ENCODE measurements around the gene KEAP1. TPM values are rescaled to one million over a fixed set of nuclear protein-coding genes. Genes with fewer than 3 reads are reported as not detected.

KEAP1 gene
- total and polyA plus RNA-seq, 4 experiments from 2014 or later = 35.7 to 60.1 (median 52.1) TPM

DNA sequence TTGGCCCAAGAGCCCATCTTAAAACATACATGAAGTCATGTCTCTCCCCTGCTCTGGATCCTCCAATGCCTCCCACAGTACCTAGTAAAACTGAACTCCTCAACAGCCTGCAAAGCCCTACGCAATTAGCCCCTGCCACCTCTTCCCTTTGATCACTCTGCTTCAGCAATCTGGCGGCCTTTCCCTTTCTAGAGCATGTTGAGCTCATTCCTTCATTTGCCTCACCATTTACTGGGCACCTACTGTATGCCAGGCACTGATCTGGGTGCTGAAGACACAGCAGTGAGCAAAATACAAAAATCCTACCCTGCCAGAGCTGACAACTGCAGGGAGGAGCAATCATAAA is 2.9 kb downstream of the KEAP1 start:
- ChIA-PET POLR2A (ENCODE audit: partially characterized antibody) (interaction anchor here (0.6 kb wide), 1 partner anchor 79 kb away, joined by 4 read pairs; no protein-coding TSS in a partner anchor), CTCF (ENCODE audit: partially characterized antibody) (interaction anchor here (0.6 to 2.2 kb wide), 6 partner anchors 8 to 241 kb away, joined by 3 to 10 read pairs (median 4); no protein-coding TSS in a partner anchor)
- peaks cover 20 to 48% (median 33%) of the 10 kb centered on the region in 4 donors for H3K4me1 Mint-ChIP-seq
- Histone ChIP-seq H3K4me3 (ENCODE audit: low read length in 2 of 2) (no peak overlapping the region), H3K4me1 (ENCODE audit: insufficient read depth, low read length) (peaks cover 41% of the 10 kb centered on the region), H3K27ac (ENCODE audit: low read depth, low read length) (no peak overlapping the region), H3K36me3 (ENCODE audit: insufficient read depth, low read length) (peaks cover 13% of the 10 kb centered on the region), H3K27me3 (ENCODE audit: insufficient read depth, low read length) (no peaks in the 10 kb centered on the region), H3K9me3 (ENCODE audit: control insufficient read depth in 1 of 2, low read length in 2 of 2) (no peaks in the 10 kb centered on the region)
- DNase-seq = no peak
- H3K9me3 Mint-ChIP-seq = peaks cover 0 to 1% (median 0%) of the 10 kb centered on the region in 8 donors
- H3K27me3 Mint-ChIP-seq = no peaks in the 10 kb centered on the region
- intact Hi-C loops (cut with micrococcal nuclease) = loop anchor here (10.0 kb wide), 1 partner anchor 205 kb away; the partner anchor contains the start of gene QTRT1
- peaks cover 8 to 31% of the 10 kb centered on the region in 2 donors for H3K36me3 Mint-ChIP-seq
- peak overlapping the region in 7 of 8 donors; percentile 43 to 89 (median 68) for H3K4me3 Mint-ChIP-seq
- H3K27ac Mint-ChIP-seq = peak overlapping the region in 6 of 7 donors; percentile 19 to 90 (median 64)

GRCh38 chr19:10499550-10500246 is 3.5 kb downstream of the KEAP1 start:
- intact Hi-C loops (cut with micrococcal nuclease) = loop anchor here (10.0 kb wide), 1 partner anchor 205 kb away; the partner anchor contains the start of gene QTRT1

GRCh38 chr19:10497371-10497770 is 5.8 kb downstream of the KEAP1 start:
- ChIA-PET CTCF (ENCODE audit: partially characterized antibody) (interaction anchor here (0.9 to 1.6 kb wide), 4 partner anchors 9 to 44 kb away, joined by 3 to 4 read pairs (median 3); no protein-coding TSS in a partner anchor), POLR2A (ENCODE audit: partially characterized antibody) (interaction anchor here (1.8 kb wide), 1 partner anchor 14 kb away, joined by 4 read pairs; no protein-coding TSS in a partner anchor)
- Mint-ChIP-seq H3K4me3 (no peak overlapping the region), H3K27me3 (no peaks in the 10 kb centered on the region), H3K4me1 (peaks cover 20 to 43% (median 31%) of the 10 kb centered on the region in 4 donors), H3K27ac (peak overlapping the region in 5 of 7 donors; percentile 8 to 79 (median 47)), H3K9me3 (no peaks in the 10 kb centered on the region), H3K36me3 (peaks cover 10 to 32% of the 10 kb centered on the region in 2 donors)
- Histone ChIP-seq H3K36me3 (ENCODE audit: insufficient read depth, low read length) (peaks cover 20% of the 10 kb centered on the region), H3K4me1 (ENCODE audit: insufficient read depth, low read length) (peaks cover 37% of the 10 kb centered on the region), H3K4me3 (ENCODE audit: low read length in 2 of 2) (no peak overlapping the region), H3K27ac (ENCODE audit: low read depth, low read length) (no peak overlapping the region), H3K9me3 (ENCODE audit: control insufficient read depth in 1 of 2, low read length in 2 of 2) (no peaks in the 10 kb centered on the region), H3K27me3 (ENCODE audit: insufficient read depth, low read length) (no peaks in the 10 kb centered on the region)
- DNase-seq = no peak
- intact Hi-C loops (cut with micrococcal nuclease) = no loop called here

More at GRCh38 chr19:10499550-10500246, 3.5 kb downstream of the KEAP1 start:
- H3K4me1 ChIP-seq (ENCODE audit: insufficient read depth, low read length) = peaks cover 41% of the 10 kb centered on the region
- H3K27me3 Mint-ChIP-seq = no peaks in the 10 kb centered on the region
- H3K27ac Mint-ChIP-seq = peak overlapping the region in 5 of 7 donors; percentile 3 to 90 (median 45)
- H3K36me3 ChIP-seq (ENCODE audit: insufficient read depth, low read length) = peaks cover 18% of the 10 kb centered on the region
- H3K4me3 Mint-ChIP-seq = peak overlapping the region in 5 of 8 donors; percentile 52 to 77 (median 68)
- ChIA-PET CTCF (ENCODE audit: partially characterized antibody) (interaction anchor here (0.6 to 2.2 kb wide), 6 partner anchors 8 to 240 kb away, joined by 3 to 10 read pairs (median 4); no protein-coding TSS in a partner anchor), POLR2A (ENCODE audit: partially characterized antibody) (no interaction called here)
- no peak overlapping the region for H3K27ac ChIP-seq (ENCODE audit: low read depth, low read length)
- peaks cover 0 to 1% (median 0%) of the 10 kb centered on the region in 8 donors for H3K9me3 Mint-ChIP-seq
- no peak for DNase-seq
- no peaks in the 10 kb centered on the region for H3K9me3 ChIP-seq (ENCODE audit: control insufficient read depth in 1 of 2, low read length in 2 of 2)
- H3K27me3 ChIP-seq (ENCODE audit: insufficient read depth, low read length) = no peaks in the 10 kb centered on the region
- H3K36me3 Mint-ChIP-seq = peaks cover 8 to 31% of the 10 kb centered on the region in 2 donors
- H3K4me1 Mint-ChIP-seq = peaks cover 20 to 48% (median 33%) of the 10 kb centered on the region in 4 donors
- H3K4me3 ChIP-seq (ENCODE audit: low read length in 2 of 2) = no peak overlapping the region

GRCh38 chr19:10491472-10492047 is 11.6 kb downstream of the KEAP1 start:
- Histone ChIP-seq H3K27me3 (ENCODE audit: insufficient read depth, low read length) (no peaks in the 10 kb centered on the region), H3K9me3 (ENCODE audit: control insufficient read depth in 1 of 2, low read length in 2 of 2) (no peaks in the 10 kb centered on the region), H3K4me3 (ENCODE audit: low read length in 2 of 2) (no peak overlapping the region), H3K27ac (ENCODE audit: low read depth, low read length) (no peak overlapping the region), H3K36me3 (ENCODE audit: insufficient read depth, low read length) (peaks cover 38% of the 10 kb centered on the region), H3K4me1 (ENCODE audit: insufficient read depth, low read length) (no peaks in the 10 kb centered on the region)
- Mint-ChIP-seq H3K27ac (peak overlapping the region in 1 of 7 donors; percentile 50), H3K4me3 (no peak overlapping the region), H3K9me3 (no peaks in the 10 kb centered on the region), H3K27me3 (no peaks in the 10 kb centered on the region), H3K36me3 (peaks cover 8 to 42% of the 10 kb centered on the region in 2 donors), H3K4me1 (peaks cover 5 to 10% (median 9%) of the 10 kb centered on the region in 4 donors)
- CTCF ChIA-PET (ENCODE audit: partially characterized antibody) = interaction anchor here (1.0 to 2.2 kb wide), 5 partner anchors 9 to 209 kb away, joined by 3 to 10 read pairs (median 3); partner anchors contain the start of gene QTRT1
- no peak for DNase-seq
- intact Hi-C loops (cut with micrococcal nuclease) = no loop called here
- POLR2A ChIA-PET (ENCODE audit: partially characterized antibody) = interaction anchor here (0.6 kb wide), 1 partner anchor 39 kb away, joined by 3 read pairs; no protein-coding TSS in a partner anchor

DNA sequence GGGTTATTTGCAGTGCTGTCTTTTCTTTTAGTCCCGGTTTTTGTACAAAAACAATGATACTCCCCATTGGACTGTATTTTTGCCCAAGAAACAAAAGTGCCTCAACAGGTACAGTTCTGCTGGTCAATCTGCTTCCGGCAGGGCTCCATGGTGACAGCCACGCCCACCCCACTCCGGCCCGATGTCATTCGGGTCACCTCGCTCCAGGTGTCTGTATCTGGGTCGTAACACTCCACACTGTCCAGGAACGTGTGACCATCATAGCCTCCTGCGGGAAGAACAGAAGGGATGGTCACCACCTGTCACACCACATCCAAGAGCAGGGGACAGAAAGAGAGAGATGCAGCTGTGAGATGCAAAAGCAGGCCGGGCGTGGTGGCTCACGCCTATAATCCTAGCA is 16.6 kb downstream of the KEAP1 start:
- intact Hi-C loops (cut with micrococcal nuclease) = no loop called here
- H3K36me3 ChIP-seq (ENCODE audit: insufficient read depth, low read length) = peaks cover 33% of the 10 kb centered on the region

DNA sequence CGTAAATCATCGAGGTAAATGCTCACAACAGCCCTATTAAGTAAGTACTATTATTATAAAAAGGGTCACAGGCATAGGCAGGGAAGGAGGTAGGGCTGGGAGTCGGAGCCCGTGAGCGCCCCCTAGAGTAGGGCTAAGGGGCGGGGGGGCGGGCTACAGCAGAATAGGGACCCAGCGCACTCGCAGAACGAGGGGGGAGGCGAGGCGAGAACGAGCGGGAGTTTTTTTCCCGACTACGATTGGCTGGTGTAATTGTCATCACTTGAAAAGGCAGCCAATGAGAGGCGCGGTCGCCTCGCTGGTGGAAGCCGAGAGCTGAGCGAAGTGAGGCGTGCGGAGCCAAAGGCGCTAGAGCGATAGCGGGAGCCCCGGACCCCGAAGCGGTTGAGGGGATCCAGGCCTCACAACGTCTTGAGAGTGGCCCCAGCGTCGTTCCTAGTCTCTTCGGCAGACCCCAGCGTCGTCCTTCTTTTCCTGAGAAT is 24.2 kb downstream of the KEAP1 start:
- no peaks in the 10 kb centered on the region for H3K36me3 Mint-ChIP-seq
- POLR2A ChIA-PET (ENCODE audit: partially characterized antibody) = interaction anchor here (0.6 to 1.0 kb wide), 2 partner anchors 70 to 99 kb away, joined by 3 read pairs; partner anchors contain the start of gene TYK2
- H3K27ac ChIP-seq (ENCODE audit: low read depth, low read length) = peak overlapping the region; percentile 57
- intact Hi-C loops (cut with micrococcal nuclease) = loop anchor here (2.0 kb wide), 2 partner anchors 24 to 74 kb away; partner anchors contain the start of gene KEAP1
- peak overlapping the region in 1 of 2 donors; percentile 38 for H3K4me3 ChIP-seq (ENCODE audit: low read length in 2 of 2)
- H3K9me3 Mint-ChIP-seq = no peaks in the 10 kb centered on the region
- H3K4me1 ChIP-seq (ENCODE audit: insufficient read depth, low read length) = peaks cover 13% of the 10 kb centered on the region
- H3K27me3 ChIP-seq (ENCODE audit: insufficient read depth, low read length) = no peaks in the 10 kb centered on the region
- peaks cover 4 to 20% (median 7%) of the 10 kb centered on the region in 4 donors for H3K4me1 Mint-ChIP-seq
- DNase-seq = peak; percentile 87 to 95 (median 90)
- H3K9me3 ChIP-seq (ENCODE audit: control insufficient read depth in 1 of 2, low read length in 2 of 2) = no peaks in the 10 kb centered on the region
- CTCF ChIA-PET (ENCODE audit: partially characterized antibody) = interaction anchor here (0.9 to 1.4 kb wide), 10 partner anchors 12 to 208 kb away, joined by 3 to 6 read pairs (median 3); partner anchors contain the start of gene ICAM1
- H3K36me3 ChIP-seq (ENCODE audit: insufficient read depth, low read length) = no peaks in the 10 kb centered on the region
- H3K27ac Mint-ChIP-seq = peak overlapping the region; percentile 70 to 92 (median 88)
- peak overlapping the region; percentile 26 to 79 (median 70) for H3K4me3 Mint-ChIP-seq
- no peaks in the 10 kb centered on the region for H3K27me3 Mint-ChIP-seq

More for the DNA sequence above, 16.6 kb downstream of the KEAP1 start:
- Mint-ChIP-seq H3K36me3 (peaks cover 7 to 40% of the 10 kb centered on the region in 2 donors), H3K9me3 (no peaks in the 10 kb centered on the region), H3K27ac (peak overlapping the region in 1 of 7 donors; percentile 17), H3K4me1 (peaks cover 5 to 10% (median 7%) of the 10 kb centered on the region in 4 donors), H3K4me3 (no peak overlapping the region), H3K27me3 (no peaks in the 10 kb centered on the region)
- ChIA-PET POLR2A (ENCODE audit: partially characterized antibody) (no interaction called here), CTCF (ENCODE audit: partially characterized antibody) (interaction anchor here (0.9 kb wide), 1 partner anchor 73 kb away, joined by 3 read pairs; no protein-coding TSS in a partner anchor)
- Histone ChIP-seq H3K27ac (ENCODE audit: low read depth, low read length) (no peak overlapping the region), H3K4me1 (ENCODE audit: insufficient read depth, low read length) (no peaks in the 10 kb centered on the region), H3K4me3 (ENCODE audit: low read length in 2 of 2) (no peak overlapping the region), H3K27me3 (ENCODE audit: insufficient read depth, low read length) (no peaks in the 10 kb centered on the region), H3K9me3 (ENCODE audit: control insufficient read depth in 1 of 2, low read length in 2 of 2) (no peaks in the 10 kb centered on the region)
- DNase-seq = no peak
